Measurements from ENCODE around the gene TDP2. TPM values are rescaled to one million over a fixed set of nuclear protein-coding genes. Genes with fewer than 3 reads are reported as not detected.

The TDP2 gene
- total and polyA plus RNA-seq, 9 of the 15 experiments (the other 6 are each of a cell fraction or from before 2014, with no cell fraction given) = 27.7 to 60.1 (median 31.8) TPM

DNA sequence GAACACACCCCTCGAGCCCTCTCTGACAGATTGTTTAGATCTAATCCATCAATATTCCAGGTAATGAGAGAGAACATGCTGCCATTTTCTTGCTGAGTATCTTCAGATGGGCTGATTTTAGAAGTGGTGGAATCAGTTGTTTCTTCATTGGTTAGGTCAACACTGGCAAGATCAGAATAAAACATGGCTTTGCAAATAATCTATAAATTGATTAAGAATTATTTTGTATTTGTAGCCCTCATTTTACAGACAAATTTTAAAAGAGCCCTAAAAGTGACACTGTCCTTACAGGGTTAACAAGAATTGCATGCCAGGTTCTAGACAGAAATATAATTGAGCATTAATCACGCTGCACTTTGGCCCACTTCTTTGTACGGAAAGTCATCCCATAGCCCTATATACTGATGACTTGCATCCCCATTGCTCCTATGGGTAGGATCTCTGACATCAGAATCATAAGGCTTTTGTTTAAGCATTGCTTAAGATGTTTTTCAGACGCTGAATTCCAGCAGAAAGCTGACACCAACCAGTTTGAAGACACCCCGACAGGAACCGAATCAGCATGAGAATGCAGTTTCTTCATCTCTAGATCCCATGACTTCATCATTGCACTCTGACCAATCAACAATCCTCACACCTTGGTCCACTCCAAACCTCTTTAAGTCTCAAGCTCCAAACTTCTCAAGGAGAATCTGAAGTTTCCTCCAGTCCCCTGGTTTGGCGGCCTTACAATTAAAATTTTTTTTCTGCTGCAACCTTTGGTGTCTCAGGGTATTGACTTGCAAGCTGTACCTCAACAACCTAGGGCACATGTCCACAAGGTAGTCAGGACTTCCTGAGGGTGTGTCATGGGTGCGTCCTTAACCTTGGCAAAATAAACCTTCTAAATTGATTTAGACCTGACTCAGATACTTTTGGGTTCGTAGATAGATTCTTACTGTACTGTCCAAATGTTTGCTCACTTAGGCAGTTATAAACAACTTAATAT is 7.8 kb downstream of the TDP2 start (continued):
- no peak for TF ChIP-seq CBX3 (IDR thresholded peaks at IDR 0.05; ENCODE audit: borderline replicate concordance in 1 of 2, low read length in 2 of 2)
- no peak for TF ChIP-seq ATF1 (CRISPR knock-in tag; IDR thresholded peaks at IDR 0.05)
- TF ChIP-seq ATF1 (tag; IDR thresholded peaks at IDR 0.05) = peak; percentile 79
- no peak for TF ChIP-seq PHTF2 (CRISPR knock-in tag; IDR thresholded peaks at IDR 0.05)
- no peak for TF ChIP-seq NFIC (IDR thresholded peaks at IDR 0.05)
- no peak for TF ChIP-seq CBX5 (IDR thresholded peaks at IDR 0.05; ENCODE audit: borderline replicate concordance, low read depth)
- no peak for TF ChIP-seq NR1H2 (CRISPR knock-in tag; IDR thresholded peaks at IDR 0.05)
- peak; percentile 67; the same call in 1 of the 2 replicates for TF ChIP-seq TOE1 (IDR thresholded peaks at IDR 0.05; ENCODE audit: borderline replicate concordance)
- no peak for TF ChIP-seq TOE1 (CRISPR knock-in tag; IDR thresholded peaks at IDR 0.05; ENCODE audit: borderline replicate concordance, low read depth)
- no peak for TF ChIP-seq CBX2 (IDR thresholded peaks at IDR 0.05; ENCODE audit: insufficient read depth, low read length, poor library complexity, severe bottlenecking)
- 0 out of 2 replicates have a peak, but pooled peaks have one; percentile 6 for TF ChIP-seq MYC (IDR thresholded peaks at IDR 0.05; ENCODE audit: low read depth, low read length)
- no peak for TF ChIP-seq MYC (CRISPR knock-in tag; IDR thresholded peaks at IDR 0.05; ENCODE audit: borderline replicate concordance, low read depth)
- TF ChIP-seq SP2 (IDR thresholded peaks at IDR 0.05; ENCODE audit: extremely low read depth, low read depth, low read length, poor library complexity, severe bottlenecking) = no peak
- no peak for TF ChIP-seq SNIP1 (IDR thresholded peaks at IDR 0.05; ENCODE audit: low read depth)
- no peak; the same call in 1 of the 2 replicates for TF ChIP-seq MEF2D (tag; conservative IDR thresholded peaks at IDR 0.05; ENCODE audit: low read depth)
- no peak for TF ChIP-seq ZFP36 (IDR thresholded peaks at IDR 0.05; ENCODE audit: low read depth, low read length, partially characterized antibody)
- TF ChIP-seq NCOA6 (IDR thresholded peaks at IDR 0.05) = no peak
- TF ChIP-seq SMARCC2 (IDR thresholded peaks at IDR 0.05; ENCODE audit: low read depth) = no peak
- TF ChIP-seq, protein P1, sequence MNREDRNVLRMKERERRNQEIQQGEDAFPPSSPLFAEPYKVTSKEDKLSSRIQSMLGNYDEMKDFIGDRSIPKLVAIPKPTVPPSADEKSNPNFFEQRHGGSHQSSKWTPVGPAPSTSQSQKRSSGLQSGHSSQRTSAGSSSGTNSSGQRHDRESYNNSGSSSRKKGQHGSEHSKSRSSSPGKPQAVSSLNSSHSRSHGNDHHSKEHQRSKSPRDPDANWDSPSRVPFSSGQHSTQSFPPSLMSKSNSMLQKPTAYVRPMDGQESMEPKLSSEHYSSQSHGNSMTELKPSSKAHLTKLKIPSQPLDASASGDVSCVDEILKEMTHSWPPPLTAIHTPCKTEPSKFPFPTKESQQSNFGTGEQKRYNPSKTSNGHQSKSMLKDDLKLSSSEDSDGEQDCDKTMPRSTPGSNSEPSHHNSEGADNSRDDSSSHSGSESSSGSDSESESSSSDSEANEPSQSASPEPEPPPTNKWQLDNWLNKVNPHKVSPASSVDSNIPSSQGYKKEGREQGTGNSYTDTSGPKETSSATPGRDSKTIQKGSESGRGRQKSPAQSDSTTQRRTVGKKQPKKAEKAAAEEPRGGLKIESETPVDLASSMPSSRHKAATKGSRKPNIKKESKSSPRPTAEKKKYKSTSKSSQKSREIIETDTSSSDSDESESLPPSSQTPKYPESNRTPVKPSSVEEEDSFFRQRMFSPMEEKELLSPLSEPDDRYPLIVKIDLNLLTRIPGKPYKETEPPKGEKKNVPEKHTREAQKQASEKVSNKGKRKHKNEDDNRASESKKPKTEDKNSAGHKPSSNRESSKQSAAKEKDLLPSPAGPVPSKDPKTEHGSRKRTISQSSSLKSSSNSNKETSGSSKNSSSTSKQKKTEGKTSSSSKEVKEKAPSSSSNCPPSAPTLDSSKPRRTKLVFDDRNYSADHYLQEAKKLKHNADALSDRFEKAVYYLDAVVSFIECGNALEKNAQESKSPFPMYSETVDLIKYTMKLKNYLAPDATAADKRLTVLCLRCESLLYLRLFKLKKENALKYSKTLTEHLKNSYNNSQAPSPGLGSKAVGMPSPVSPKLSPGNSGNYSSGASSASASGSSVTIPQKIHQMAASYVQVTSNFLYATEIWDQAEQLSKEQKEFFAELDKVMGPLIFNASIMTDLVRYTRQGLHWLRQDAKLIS (CRISPR knock-in tag; IDR thresholded peaks at IDR 0.05) = no peak
- peak; percentile 93 for TF ChIP-seq ATF7 (IDR thresholded peaks at IDR 0.05)
- TF ChIP-seq, protein P2, sequence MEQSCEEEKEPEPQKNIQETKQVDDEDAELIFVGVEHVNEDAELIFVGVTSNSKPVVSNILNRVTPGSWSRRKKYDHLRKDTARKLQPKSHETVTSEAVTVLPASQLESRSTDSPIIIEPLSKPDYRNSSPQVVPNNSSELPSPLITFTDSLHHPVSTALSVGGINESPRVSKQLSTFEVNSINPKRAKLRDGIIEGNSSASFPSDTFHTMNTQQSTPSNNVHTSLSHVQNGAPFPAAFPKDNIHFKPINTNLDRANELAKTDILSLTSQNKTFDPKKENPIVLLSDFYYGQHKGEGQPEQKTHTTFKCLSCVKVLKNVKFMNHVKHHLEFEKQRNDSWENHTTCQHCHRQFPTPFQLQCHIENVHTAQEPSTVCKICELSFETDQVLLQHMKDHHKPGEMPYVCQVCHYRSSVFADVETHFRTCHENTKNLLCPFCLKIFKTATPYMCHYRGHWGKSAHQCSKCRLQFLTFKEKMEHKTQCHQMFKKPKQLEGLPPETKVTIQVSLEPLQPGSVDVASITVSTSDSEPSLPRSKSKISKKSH (CRISPR knock-in tag; IDR thresholded peaks at IDR 0.05) = no peak
- peak; percentile 15 for TF ChIP-seq NEUROD1 (IDR thresholded peaks at IDR 0.05; ENCODE audit: borderline replicate concordance, low read depth, low read length, partially characterized antibody)
- TF ChIP-seq TARDBP (IDR thresholded peaks at IDR 0.05) = no peak
- no peak for TF ChIP-seq SRSF9 (IDR thresholded peaks at IDR 0.05; ENCODE audit: borderline replicate concordance, low read depth, low read length)
- TF ChIP-seq ZNF140 (CRISPR knock-in tag; IDR thresholded peaks at IDR 0.05) = no peak
